Heart right ventricle (tissue), 16 donors: Measurements from ENCODE around the gene STX16. TPM values are rescaled to one million over a fixed set of nuclear protein-coding genes. Genes with fewer than 3 reads are reported as not detected.

Source experiments
- ATAC-seq, 8 donors: fragments of 200-7000 bp; cut with Tn5 transposase; one replicate each; pipeline ENCODE4 v1.9.1; 2020; ENCODE audit warnings: mild to moderate bottlenecking in 8 of 8, moderate library complexity in 8 of 8, moderate number of reproducible peaks in 1 of 8
- DNase-seq, 2 donors: peaks; one replicate each; pipeline ENCODE4 v3.0.0-alpha.2; 2020
- H3K27ac ChIP-seq, 10 donors: fragments of 200-600 bp; sonication (generic) in 2 of 10; one replicate each; pipeline versions ENCODE4 v1.5.0 to v1.8.0; 2020 to 2022; ENCODE audit warnings: mild to moderate bottlenecking in 3 of 10
- H3K27me3 ChIP-seq, 7 donors: fragments of 200-600 bp; one replicate each; pipeline ENCODE4 v1.8.0; 2021 to 2022; ENCODE audit warnings: mild to moderate bottlenecking in 2 of 7
- H3K36me3 ChIP-seq, 9 donors: fragments of 200-600 bp; sonication (generic) in 1 of 9; one replicate each; pipeline versions ENCODE4 v1.5.0 to v1.8.0; 2020 to 2022; ENCODE audit warnings: mild to moderate bottlenecking in 2 of 9
- H3K4me1 ChIP-seq, 9 donors: fragments of 200-600 bp; sonication (generic) in 1 of 9; one replicate each; pipeline versions ENCODE4 v1.5.0 to v1.8.0; 2020 to 2022; ENCODE audit warnings: mild to moderate bottlenecking in 4 of 9
- H3K4me3 ChIP-seq, 10 donors: fragments of 200-600 bp; sonication (generic) in 2 of 10; one replicate each; pipeline versions ENCODE4 v1.5.0 to v1.8.0; 2020 to 2022; ENCODE audit warnings: mild to moderate bottlenecking in 7 of 10, moderate library complexity in 2 of 10
- H3K9me3 ChIP-seq, 11 donors: fragments of 200-600 bp in 10 of 11; sonication (generic) in 2 of 11; one replicate each; pipeline versions ENCODE4 v1.5.0 to v1.8.0; 2013 to 2022; ENCODE audit warnings: mild to moderate bottlenecking in 2 of 11, control low read depth in 1 of 11, moderate library complexity in 1 of 11
- WGBS, 2 donors: extraction: QIAGEN DNeasy Blood & Tissue Kit; methylation state at CpG; one replicate each; pipeline ENCODE4 v1.1.7; 2013; ENCODE audit warnings: inconsistent platforms in 1 of 2; 5-methylcytosine and 5-hydroxymethylcytosine counted together
- intact Hi-C, 10 donors: fragments of 100-400 bp; cut with DNase I; formaldehyde crosslinking; loops; one replicate each; pipeline versions ENCODE4 v1.11.1 to v1.14.2; 2022
- polyA plus RNA-seq, 2 donors: library from polyadenylated mRNA; stranded (reverse); fragments of 200-250 nt; gene quantifications; one replicate each; pipeline ENCODE4 v1.2.3, GENCODE V29; 2013
- total RNA-seq, 10 donors: library from RNA; stranded (reverse); fragmentation: NEBNext Ultra II Directional in 3 of 10; extraction: Animal tissue kit (Norgen Biotek cat#: 25700) in 3 of 10; gene quantifications; one replicate each; pipeline versions ENCODE4 v1.2.1 to v1.2.4, GENCODE V29; 2021 to 2023
- TF ChIP-seq, protein P1 (sequence below), 9 donors: fragments of 200-600 bp; sonication (generic) in 2 of 9; IDR thresholded peaks; one replicate each; pipeline versions ENCODE4 v1.5.0 to v1.8.0; 2021 to 2022; ENCODE audit warnings: antibody characterized with exemption in 9 of 9, mild to moderate bottlenecking in 5 of 9, moderate library complexity in 1 of 9
- donor health status: Arrhythmogenic right ventricular cardiomyopathy.
- donor health status: ischemic (EF 13 %, LVEDD 7.1; RV severe dilation, severe dysfunction).
- donor health status: healthy with polysubstance abuse.
- donor health status: DM: no; HTN: yes; CAD: no.
- donor health status: DM: no; HTN: no; CAD: no.
- donor health status: ischemic (EF 25% LVEDD 6.9; RV normal size, moderate dysfunction).
- donor health status: ischemic (EF 25% LVEDD 5.7; RV mildly dilated, moderate dysfunction).
- donor health status: healthy.
- donor health status: DM: yes; HTN: yes; CAD: no.
- donor health status: Ischemic cardiomyopathy.
- donor health status: ischemic (EF 35%, LVEDD 5.7; RV mildly dilated, moderate dysfunction).
- donor health status: nonischemic (EF 11% LVEDD 7.7; RV severe dilation, severe dysfunction).
- donor health status: DM: yes; HTN: yes; CAD: no.
- donor health status: PGD.
- donor health status: ischemic (EF 29% LVEDD 5.4; RV normal size, mild dysfunction).
- donor health status: nonischemic (EF 23%, LVEDD 6.1; RV moderate dilation, normal function).

STX16 gene
- total and polyA plus RNA-seq, 12 donors = 17.1 to 57.6 (median 27.0) TPM

- TF ChIP-seq, protein P1, sequence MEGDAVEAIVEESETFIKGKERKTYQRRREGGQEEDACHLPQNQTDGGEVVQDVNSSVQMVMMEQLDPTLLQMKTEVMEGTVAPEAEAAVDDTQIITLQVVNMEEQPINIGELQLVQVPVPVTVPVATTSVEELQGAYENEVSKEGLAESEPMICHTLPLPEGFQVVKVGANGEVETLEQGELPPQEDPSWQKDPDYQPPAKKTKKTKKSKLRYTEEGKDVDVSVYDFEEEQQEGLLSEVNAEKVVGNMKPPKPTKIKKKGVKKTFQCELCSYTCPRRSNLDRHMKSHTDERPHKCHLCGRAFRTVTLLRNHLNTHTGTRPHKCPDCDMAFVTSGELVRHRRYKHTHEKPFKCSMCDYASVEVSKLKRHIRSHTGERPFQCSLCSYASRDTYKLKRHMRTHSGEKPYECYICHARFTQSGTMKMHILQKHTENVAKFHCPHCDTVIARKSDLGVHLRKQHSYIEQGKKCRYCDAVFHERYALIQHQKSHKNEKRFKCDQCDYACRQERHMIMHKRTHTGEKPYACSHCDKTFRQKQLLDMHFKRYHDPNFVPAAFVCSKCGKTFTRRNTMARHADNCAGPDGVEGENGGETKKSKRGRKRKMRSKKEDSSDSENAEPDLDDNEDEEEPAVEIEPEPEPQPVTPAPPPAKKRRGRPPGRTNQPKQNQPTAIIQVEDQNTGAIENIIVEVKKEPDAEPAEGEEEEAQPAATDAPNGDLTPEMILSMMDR (IDR thresholded peaks at IDR 0.05) = no peak
- Histone ChIP-seq H3K36me3 (no peaks in the 10 kb centered on the region), H3K4me1 (peaks cover 0 to 9% (median 0%) of the 10 kb centered on the region in 9 donors), H3K9me3 (no peaks in the 10 kb centered on the region), H3K27ac (no peak overlapping the region), H3K27me3 (peaks cover 0 to 21% (median 0%) of the 10 kb centered on the region in 7 donors), H3K4me3 (no peak overlapping the region)
- DNase-seq = no peak
- intact Hi-C loops = loop anchor here in 1 of 10 donors (10.0 kb wide), 1 partner anchor 59 kb away; no protein-coding TSS in a partner anchor
- WGBS, 2 donors = 92 to 96% methylated on average over 10 of the region's 10 CpGs
- ATAC-seq = no peak
Measured at GRCh38 chr20:58633161-58634053, 17.7 kb upstream of the STX16 start.

DNA sequence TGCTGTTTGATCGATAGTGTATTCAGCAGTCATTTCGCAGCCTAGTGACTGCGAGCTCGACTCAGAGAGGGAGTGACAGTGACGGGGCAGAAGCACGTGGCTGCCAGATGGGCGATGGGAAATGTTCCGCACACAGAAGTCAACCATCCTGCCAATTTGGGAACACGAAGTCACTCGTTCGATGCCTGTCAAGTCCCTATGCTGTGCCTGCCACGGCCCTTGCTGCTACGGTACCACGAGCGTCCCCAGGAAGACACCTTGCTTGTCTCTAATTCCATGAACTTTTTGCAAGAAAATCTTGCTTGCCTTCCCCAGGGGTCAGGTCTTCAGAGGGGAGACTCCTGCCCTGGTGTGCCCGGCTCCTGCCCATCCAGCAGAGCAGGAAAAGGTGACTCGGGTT is 17.0 kb upstream of the STX16 start:
- Histone ChIP-seq H3K4me1 (peaks cover 0 to 9% (median 0%) of the 10 kb centered on the region in 9 donors), H3K36me3 (no peaks in the 10 kb centered on the region), H3K27ac (no peak overlapping the region), H3K4me3 (no peak overlapping the region), H3K9me3 (no peaks in the 10 kb centered on the region), H3K27me3 (peaks cover 0 to 25% (median 2%) of the 10 kb centered on the region in 7 donors)
- intact Hi-C loops = loop anchor here in 1 of 10 donors (10.0 kb wide), 1 partner anchor 59 kb away; no protein-coding TSS in a partner anchor
- DNase-seq (no peak), ATAC-seq (no peak)
- TF ChIP-seq, protein P1 (IDR thresholded peaks at IDR 0.05) = no peak
- 89 to 91% methylated on average over 17 of the region's 17 CpGs for WGBS, 2 donors

GRCh38 chr20:58634521-58635278 is 16.4 kb upstream of the STX16 start:
- no peaks in the 10 kb centered on the region for H3K36me3 ChIP-seq
- TF ChIP-seq, protein P1 (IDR thresholded peaks at IDR 0.05) = no peak
- H3K4me1 ChIP-seq = peaks cover 0 to 9% (median 0%) of the 10 kb centered on the region in 9 donors
- DNase-seq (no peak), ATAC-seq (peak in 2 of 8 donors; percentile 9 to 43)
- H3K4me3 ChIP-seq = no peak overlapping the region
- intact Hi-C loops = loop anchor here in 2 of 10 donors (5.0 to 10.0 kb wide), 2 partner anchors 60 to 67 kb away; no protein-coding TSS in a partner anchor
- no peaks in the 10 kb centered on the region for H3K9me3 ChIP-seq
- 61 to 68% methylated on average over 26 of the region's 26 CpGs for WGBS, 2 donors
- peaks cover 0 to 31% (median 5%) of the 10 kb centered on the region in 7 donors for H3K27me3 ChIP-seq
- H3K27ac ChIP-seq = no peak overlapping the region

DNA sequence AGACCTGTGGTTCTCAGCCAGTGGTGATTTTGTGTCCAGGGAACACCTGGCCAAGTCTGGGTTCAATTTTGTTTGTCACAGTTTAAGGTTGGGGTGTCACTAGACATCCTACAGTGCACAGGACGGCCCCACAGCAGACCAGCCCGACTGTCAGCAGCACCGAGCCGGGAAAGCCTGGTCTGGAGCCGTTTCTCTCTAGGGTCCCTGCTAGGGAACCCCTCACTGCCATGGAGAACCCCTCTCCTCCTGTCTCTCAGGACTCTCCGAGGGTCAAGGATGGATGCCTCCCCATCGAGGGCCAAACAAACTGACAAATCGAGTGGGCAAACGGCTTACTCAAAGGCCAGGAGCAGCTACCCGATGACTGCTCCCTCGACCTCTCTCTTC is 15.8 kb upstream of the STX16 start:
- intact Hi-C loops = loop anchor here in 2 of 10 donors (5.0 to 10.0 kb wide), 2 partner anchors 60 to 68 kb away; no protein-coding TSS in a partner anchor
- H3K27me3 ChIP-seq = peaks cover 0 to 37% (median 5%) of the 10 kb centered on the region in 7 donors
- DNase-seq (no peak), ATAC-seq (no peak)
- no peak overlapping the region for H3K4me3 ChIP-seq
- no peak overlapping the region for H3K27ac ChIP-seq
- no peaks in the 10 kb centered on the region for H3K9me3 ChIP-seq
- no peaks in the 10 kb centered on the region for H3K36me3 ChIP-seq
- peaks cover 0 to 9% (median 0%) of the 10 kb centered on the region in 9 donors for H3K4me1 ChIP-seq
- TF ChIP-seq, protein P1 (IDR thresholded peaks at IDR 0.05) = no peak
- 79 to 83% methylated on average over 11 of the region's 11 CpGs for WGBS, 2 donors
